ENCODE measurements around the gene CEP112.

- TF ChIP-seq CTCF (IDR thresholded peaks at IDR 0.05; ENCODE audit: control extremely low read depth in 1 of 3, insufficient read depth in 1 of 3, low read depth in 1 of 3, low read length in 3 of 3) (no peak), GTF2F1 (IDR thresholded peaks at IDR 0.05; ENCODE audit: borderline replicate concordance, low read depth, low read length) (no peak), RFX5 (IDR thresholded peaks at IDR 0.05; ENCODE audit: borderline replicate concordance, low read depth, low read length) (no peak), CREB1 (IDR thresholded peaks at IDR 0.05) (no peak), GABPA (IDR thresholded peaks at IDR 0.05; ENCODE audit: borderline replicate concordance, insufficient read depth, low read length) (no peak), ZNF274 (IDR thresholded peaks at IDR 0.05; ENCODE audit: borderline replicate concordance, extremely low read depth, low read length) (no peak), SP4 (IDR thresholded peaks at IDR 0.05; ENCODE audit: low read length) (no peak), USF2 (IDR thresholded peaks at IDR 0.05; ENCODE audit: low read length) (no peak), JUND (IDR thresholded peaks at IDR 0.05; ENCODE audit: low read length) (no peak), POLR2A (IDR thresholded peaks at IDR 0.05; ENCODE audit: control extremely low read depth in 1 of 2, low read depth in 2 of 2, low read length in 2 of 2) (no peak), YY1 (IDR thresholded peaks at IDR 0.05; ENCODE audit: low read depth, low read length) (no peak), MAFK (IDR thresholded peaks at IDR 0.05; ENCODE audit: low read depth, low read length) (no peak), ATF3 (IDR thresholded peaks at IDR 0.05; ENCODE audit: insufficient read depth, low read depth, low read length) (no peak), CBX5 (IDR thresholded peaks at IDR 0.05; ENCODE audit: low read depth, low read length) (no peak)
Measured at GRCh38 chr17:66203274-66204015, 11.5 kb upstream of the CEP112 start.

Data from H1 (cell line).